ENCODE measurements around the gene TRERF1.

DNA sequence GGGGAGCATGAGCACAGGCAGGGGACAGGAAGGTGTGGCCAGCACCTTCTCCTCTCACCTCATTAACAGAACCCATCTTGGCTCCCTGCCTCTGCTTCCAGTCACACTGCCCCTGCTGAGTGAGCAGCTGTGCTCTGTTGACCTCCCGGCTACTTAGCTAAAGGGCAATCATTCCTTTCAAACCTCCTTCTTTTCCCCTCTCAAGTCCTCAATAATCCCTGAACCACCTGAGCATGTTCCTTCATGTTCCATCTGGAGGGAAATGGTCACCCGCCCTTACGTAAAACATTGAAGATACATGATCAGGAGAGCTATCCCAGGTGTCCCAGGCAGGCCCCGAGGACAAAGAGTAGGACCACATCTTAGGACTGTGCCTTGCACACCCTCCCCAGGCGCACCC is 212.4 kb downstream of the TRERF1 start:
- TF ChIP-seq, protein P1, sequence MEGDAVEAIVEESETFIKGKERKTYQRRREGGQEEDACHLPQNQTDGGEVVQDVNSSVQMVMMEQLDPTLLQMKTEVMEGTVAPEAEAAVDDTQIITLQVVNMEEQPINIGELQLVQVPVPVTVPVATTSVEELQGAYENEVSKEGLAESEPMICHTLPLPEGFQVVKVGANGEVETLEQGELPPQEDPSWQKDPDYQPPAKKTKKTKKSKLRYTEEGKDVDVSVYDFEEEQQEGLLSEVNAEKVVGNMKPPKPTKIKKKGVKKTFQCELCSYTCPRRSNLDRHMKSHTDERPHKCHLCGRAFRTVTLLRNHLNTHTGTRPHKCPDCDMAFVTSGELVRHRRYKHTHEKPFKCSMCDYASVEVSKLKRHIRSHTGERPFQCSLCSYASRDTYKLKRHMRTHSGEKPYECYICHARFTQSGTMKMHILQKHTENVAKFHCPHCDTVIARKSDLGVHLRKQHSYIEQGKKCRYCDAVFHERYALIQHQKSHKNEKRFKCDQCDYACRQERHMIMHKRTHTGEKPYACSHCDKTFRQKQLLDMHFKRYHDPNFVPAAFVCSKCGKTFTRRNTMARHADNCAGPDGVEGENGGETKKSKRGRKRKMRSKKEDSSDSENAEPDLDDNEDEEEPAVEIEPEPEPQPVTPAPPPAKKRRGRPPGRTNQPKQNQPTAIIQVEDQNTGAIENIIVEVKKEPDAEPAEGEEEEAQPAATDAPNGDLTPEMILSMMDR (conservative IDR thresholded peaks at IDR 0.05; ENCODE audit: low read depth, low read length) = no peak
- TF ChIP-seq EZH2 (IDR thresholded peaks at IDR 0.05; ENCODE audit: low read length, unreplicated experiment) = no peak
